Immature natural killer cell (primary cell): ENCODE data around the gene GRB10. TPM values are rescaled to one million over a fixed set of nuclear protein-coding genes. Genes with fewer than 3 reads are reported as not detected.

ENCODE experiments used
- DNase-seq, 3 donors: peaks; one replicate each; pipeline ENCODE4 v3.0.0; 2022; ENCODE audit warnings: mixed read lengths in 1 of 3
- H3K27ac Mint-ChIP-seq, 6 donors: one replicate each; pipeline ENCODE4 v1.8.0; 2020; ENCODE audit warnings: mixed read lengths in 6 of 6, mild to moderate bottlenecking in 5 of 6, inconsistent platforms in 4 of 6, moderate library complexity in 3 of 6
- H3K27me3 Mint-ChIP-seq, 3 donors: one replicate each; pipeline ENCODE4 v1.8.0; 2020 to 2021; ENCODE audit warnings: low read depth in 3 of 3, mild to moderate bottlenecking in 3 of 3, mixed read lengths in 3 of 3, moderate library complexity in 3 of 3, inconsistent platforms in 1 of 3
- H3K36me3 Mint-ChIP-seq, 3 donors: one replicate each; pipeline ENCODE4 v1.8.0; 2020; ENCODE audit warnings: mixed read lengths in 3 of 3, inconsistent platforms in 2 of 3, mild to moderate bottlenecking in 2 of 3
- H3K4me1 Mint-ChIP-seq, 2 donors: one replicate each; pipeline ENCODE4 v1.8.0; 2020; ENCODE audit warnings: inconsistent platforms in 2 of 2, mild to moderate bottlenecking in 2 of 2, mixed read lengths in 2 of 2, moderate library complexity in 1 of 2
- H3K4me3 Mint-ChIP-seq, 5 donors: one replicate each; pipeline ENCODE4 v1.8.0; 2020; ENCODE audit warnings: mild to moderate bottlenecking in 5 of 5, mixed read lengths in 5 of 5, inconsistent platforms in 3 of 5, moderate library complexity in 3 of 5
- H3K9me3 Mint-ChIP-seq, 6 donors: one replicate each; pipeline ENCODE4 v1.8.0; 2020; ENCODE audit warnings: mild to moderate bottlenecking in 6 of 6, mixed read lengths in 6 of 6, inconsistent platforms in 4 of 6, moderate library complexity in 3 of 6
- polyA plus RNA-seq, 3 donors: library from polyadenylated mRNA; unstranded; fragments of 300-500 nt; fragmentation: Illumina TruSeq; gene quantifications; one replicate each; pipeline ENCODE4 v1.2.3, GENCODE V29; 2021

GRB10 gene
- polyA plus RNA-seq, 3 donors from 2014 or later: not detected

DNA sequence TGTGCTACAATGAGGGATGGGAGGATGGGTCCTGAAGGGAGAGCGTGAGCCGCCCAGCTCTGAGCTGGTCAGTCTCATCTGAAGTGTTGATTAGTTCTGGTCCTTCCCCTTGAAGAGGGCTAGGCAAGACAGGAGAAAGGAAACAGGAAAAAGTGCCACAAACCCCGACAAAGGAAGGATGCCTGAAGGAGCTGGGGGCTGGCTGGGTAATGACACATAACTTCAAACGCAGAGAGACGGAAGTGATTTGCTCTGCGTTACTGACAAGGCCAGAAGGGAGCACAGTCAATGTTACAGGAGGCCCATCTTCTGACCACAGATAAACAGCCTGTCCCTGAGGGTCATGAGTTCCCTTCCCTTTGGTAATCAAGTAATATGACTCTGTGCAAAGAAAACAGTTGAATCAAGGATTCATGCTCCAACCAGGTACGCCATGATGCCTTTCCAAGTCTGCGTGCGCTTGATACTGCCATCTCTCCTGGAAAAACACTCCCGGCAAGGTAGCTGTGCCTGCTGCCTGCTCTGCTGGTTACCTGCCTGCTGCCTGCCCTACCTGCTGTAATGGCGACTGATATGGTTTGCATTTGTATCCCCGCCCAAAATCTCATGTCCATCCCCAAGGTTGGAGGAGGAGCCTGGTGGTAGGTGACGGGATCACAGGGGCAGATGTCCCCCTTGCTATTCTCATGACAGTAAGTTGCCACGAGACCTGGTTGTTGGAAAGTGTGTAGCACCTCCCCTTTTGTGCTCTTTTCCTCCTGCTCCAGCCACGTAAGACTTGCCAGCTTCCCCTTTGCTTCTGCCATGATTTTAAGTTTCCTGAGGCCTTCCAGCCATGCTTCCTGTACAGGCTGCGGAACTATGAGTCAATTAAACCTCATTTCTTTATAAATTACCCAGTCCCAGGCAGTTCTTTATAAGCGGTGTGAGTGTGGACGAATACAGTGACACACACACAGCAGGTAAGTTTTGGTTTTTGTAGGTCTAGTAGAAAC is 57.9 kb downstream of the GRB10 start:
- Mint-ChIP-seq H3K9me3 (peaks cover 0 to 2% (median 0%) of the 10 kb centered on the region in 6 donors), H3K36me3 (no peaks in the 10 kb centered on the region), H3K4me3 (no peak overlapping the region), H3K27me3 (peaks cover 0 to 4% (median 0%) of the 10 kb centered on the region in 3 donors), H3K27ac (no peak overlapping the region), H3K4me1 (no peaks in the 10 kb centered on the region)
- DNase-seq: no peak

DNA sequence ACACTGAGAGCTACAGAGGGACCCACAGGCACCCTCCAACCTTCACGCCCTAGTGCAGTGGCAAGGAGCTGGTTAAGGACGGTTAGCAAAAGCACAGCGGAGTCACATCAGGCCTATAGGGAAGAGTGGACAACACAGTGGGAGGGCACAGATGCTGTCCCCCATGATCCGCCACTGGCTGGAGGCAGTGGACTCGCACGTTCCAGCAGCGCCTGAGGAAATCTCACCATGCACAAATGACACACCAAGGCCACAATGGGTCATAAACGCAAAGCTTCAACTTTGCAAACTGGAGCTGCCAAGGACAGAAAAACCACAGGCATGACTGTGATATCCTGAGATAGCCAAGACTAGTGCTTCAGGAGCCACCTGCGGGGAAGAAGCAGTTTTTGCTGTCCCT is 58.8 kb downstream of the GRB10 start:
- no peak overlapping the region for H3K27ac Mint-ChIP-seq
- H3K4me3 Mint-ChIP-seq: no peak overlapping the region
- no peaks in the 10 kb centered on the region for H3K4me1 Mint-ChIP-seq
- peaks cover 0 to 2% (median 0%) of the 10 kb centered on the region in 6 donors for H3K9me3 Mint-ChIP-seq
- H3K27me3 Mint-ChIP-seq: peaks cover 0 to 4% (median 0%) of the 10 kb centered on the region in 3 donors
- no peak for DNase-seq
- H3K36me3 Mint-ChIP-seq: no peaks in the 10 kb centered on the region

DNA sequence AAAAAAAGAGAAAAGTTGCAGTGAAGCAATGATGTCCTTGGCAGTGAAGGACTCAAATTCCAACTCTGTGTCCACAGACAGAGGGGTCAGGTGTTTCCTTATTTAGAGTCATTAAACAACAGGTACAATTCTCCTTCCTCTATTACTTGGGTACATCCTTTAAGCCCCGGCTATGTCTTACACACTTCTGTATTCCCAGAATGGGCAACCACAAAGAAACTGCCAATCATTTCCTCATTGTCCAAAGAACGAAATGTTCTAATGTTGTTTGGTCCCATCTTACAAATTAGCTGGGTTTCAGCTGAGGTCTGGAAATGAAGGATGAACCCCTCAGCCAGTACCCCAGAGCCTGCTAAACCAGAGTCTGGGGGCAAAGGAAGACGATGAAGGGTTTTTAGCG is 59.5 kb downstream of the GRB10 start:
- Mint-ChIP-seq H3K4me3 (no peak overlapping the region), H3K27ac (no peak overlapping the region), H3K36me3 (no peaks in the 10 kb centered on the region), H3K9me3 (peaks cover 0 to 2% (median 0%) of the 10 kb centered on the region in 6 donors), H3K4me1 (no peaks in the 10 kb centered on the region), H3K27me3 (peaks cover 0 to 5% (median 0%) of the 10 kb centered on the region in 3 donors)
- no peak for DNase-seq

DNA sequence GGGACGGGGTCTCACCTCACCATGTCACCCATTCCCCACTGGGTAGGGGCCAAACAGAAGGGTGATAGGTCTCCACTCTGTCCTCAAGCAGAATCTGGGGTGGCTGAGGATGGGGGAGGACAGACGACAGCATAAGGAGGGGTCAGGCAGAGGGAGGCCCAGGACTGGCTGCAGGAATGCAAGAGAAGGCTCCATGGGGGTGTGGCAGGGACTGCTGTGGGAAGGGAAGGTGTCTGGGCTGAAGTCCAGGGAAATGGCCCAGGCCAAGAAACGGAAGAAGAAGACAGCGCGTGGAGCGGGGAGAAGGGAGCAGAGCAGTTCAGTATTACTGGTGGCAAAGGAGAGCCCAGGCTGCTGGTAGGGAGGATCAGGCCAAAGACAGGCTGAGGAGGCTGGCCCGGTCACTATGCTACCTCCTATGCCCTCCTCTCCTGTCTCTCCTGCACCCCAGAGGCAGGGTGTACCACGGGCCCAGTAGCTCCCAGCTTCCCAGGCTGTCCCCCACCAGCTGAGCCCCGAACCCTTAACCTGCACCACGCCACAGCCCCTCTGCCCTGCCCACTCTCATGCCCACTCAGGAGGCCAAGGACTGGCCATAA is 60.9 kb downstream of the GRB10 start:
- no peaks in the 10 kb centered on the region for H3K4me1 Mint-ChIP-seq
- no peak for DNase-seq
- H3K9me3 Mint-ChIP-seq: peaks cover 0 to 2% (median 0%) of the 10 kb centered on the region in 6 donors
- H3K27ac Mint-ChIP-seq: peak overlapping the region in 1 of 6 donors; percentile 53
- H3K4me3 Mint-ChIP-seq: no peak overlapping the region
- H3K27me3 Mint-ChIP-seq: peaks cover 0 to 7% (median 0%) of the 10 kb centered on the region in 3 donors
- no peaks in the 10 kb centered on the region for H3K36me3 Mint-ChIP-seq

DNA sequence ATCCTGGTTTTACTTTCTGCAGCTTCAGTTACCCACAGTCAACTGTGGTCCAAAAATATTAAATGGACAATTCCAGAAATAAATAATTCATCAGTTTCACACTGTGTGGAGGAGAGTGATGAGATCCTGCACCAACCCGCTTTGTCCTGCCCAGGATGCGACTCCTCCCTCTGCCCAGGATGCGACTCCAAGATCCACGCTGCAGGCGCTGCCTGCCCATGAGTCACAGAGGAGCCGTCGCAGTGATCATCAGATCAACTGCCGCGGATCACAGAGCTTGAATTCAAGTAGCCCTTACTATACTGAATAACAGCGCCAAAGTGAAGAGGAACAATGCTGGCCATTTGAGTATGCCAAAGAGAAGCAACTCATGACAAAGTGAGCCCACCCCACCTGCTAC is 61.5 kb downstream of the GRB10 start:
- Mint-ChIP-seq H3K36me3 (no peaks in the 10 kb centered on the region), H3K4me1 (no peaks in the 10 kb centered on the region), H3K9me3 (peaks cover 0 to 2% (median 0%) of the 10 kb centered on the region in 6 donors), H3K27ac (no peak overlapping the region), H3K4me3 (no peak overlapping the region), H3K27me3 (peaks cover 0 to 7% (median 0%) of the 10 kb centered on the region in 3 donors)
- no peak for DNase-seq

DNA sequence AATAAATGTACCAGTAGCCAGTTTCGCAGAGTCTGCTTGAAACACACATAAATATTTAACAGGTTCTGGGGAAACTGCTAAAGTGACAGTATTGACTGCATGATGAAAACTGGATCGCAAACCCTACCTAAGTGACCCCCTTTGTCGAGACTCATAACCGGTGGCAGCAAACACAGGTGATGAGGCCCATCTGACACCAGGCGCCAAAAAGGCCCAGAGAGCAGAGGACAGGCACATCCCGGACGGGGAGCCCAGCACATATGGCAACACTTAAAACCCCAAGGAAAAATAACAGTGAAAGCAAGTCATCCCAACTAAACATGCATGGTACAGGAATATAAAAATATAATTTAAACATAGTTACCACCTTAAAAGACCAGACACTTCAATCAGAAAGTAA is 62.4 kb downstream of the GRB10 start:
- Mint-ChIP-seq H3K36me3 (no peaks in the 10 kb centered on the region), H3K27ac (no peak overlapping the region), H3K9me3 (peaks cover 0 to 2% (median 0%) of the 10 kb centered on the region in 6 donors), H3K27me3 (peaks cover 0 to 9% (median 3%) of the 10 kb centered on the region in 3 donors), H3K4me1 (no peaks in the 10 kb centered on the region), H3K4me3 (no peak overlapping the region)
- DNase-seq: no peak

DNA sequence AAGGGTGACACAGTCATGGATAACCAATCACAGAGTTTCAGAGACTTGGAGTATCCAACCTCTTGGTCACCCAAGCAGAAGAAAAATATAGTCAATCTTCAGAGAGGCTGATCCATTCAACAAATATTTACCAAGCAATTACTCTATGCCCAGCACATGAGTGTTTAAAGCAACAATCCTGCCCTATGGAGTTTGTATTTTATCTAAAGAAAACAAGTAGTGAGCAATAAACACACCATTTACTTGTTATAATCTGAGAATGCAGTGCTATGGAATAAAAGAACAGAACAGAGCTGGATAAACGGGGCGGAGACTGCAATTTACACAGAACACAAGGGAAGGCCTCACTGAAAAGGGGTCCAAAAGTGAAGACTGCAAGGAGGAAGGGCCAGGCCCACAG is 63.8 kb downstream of the GRB10 start:
- H3K27ac Mint-ChIP-seq: peak overlapping the region in 1 of 6 donors; percentile 1
- H3K36me3 Mint-ChIP-seq: no peaks in the 10 kb centered on the region
- no peak overlapping the region for H3K4me3 Mint-ChIP-seq
- no peaks in the 10 kb centered on the region for H3K9me3 Mint-ChIP-seq
- peaks cover 0 to 9% (median 3%) of the 10 kb centered on the region in 3 donors for H3K27me3 Mint-ChIP-seq
- no peak for DNase-seq
- H3K4me1 Mint-ChIP-seq: peaks cover 3 to 5% of the 10 kb centered on the region in 2 donors

DNA sequence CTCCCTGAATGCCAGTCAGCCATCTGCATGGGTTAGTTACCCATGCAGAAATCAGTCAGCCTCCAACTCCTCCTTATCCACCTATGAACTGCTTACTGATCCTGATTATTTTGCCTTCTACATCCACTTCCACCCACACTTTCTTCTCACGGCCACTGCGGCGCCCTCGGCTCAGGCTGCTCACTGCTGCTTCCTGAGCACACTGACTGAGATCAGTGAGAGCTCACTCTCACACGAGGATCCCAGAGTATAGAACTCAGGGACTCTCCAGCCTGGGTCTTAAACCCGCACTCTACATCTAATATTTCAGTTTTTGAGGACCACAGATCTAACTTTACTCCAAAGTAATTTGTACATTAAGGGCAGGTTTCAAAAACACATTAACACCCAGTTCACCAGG is 64.4 kb downstream of the GRB10 start:
- Mint-ChIP-seq H3K4me3 (no peak overlapping the region), H3K36me3 (no peaks in the 10 kb centered on the region), H3K27me3 (peaks cover 0 to 8% (median 3%) of the 10 kb centered on the region in 3 donors), H3K4me1 (peaks cover 7 to 9% of the 10 kb centered on the region in 2 donors), H3K27ac (no peak overlapping the region), H3K9me3 (no peaks in the 10 kb centered on the region)
- no peak for DNase-seq

DNA sequence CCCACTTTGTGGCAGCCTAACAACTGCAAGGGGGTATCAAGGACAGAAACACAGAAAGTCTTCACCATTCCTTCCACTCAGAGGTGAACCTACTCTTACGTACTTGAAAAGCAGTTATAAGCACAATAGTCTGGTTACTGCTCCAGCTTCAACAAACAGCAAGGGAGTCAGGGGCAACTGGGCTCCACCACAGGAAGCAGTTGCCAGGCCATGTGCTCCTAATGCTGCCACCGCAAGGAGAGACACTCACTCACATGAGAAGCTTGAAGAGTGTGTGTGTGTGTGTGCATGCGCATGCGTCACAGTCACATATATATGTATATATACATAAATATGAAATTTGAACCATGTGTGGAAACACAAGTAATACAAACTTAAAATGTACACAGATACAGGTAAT is 65.5 kb downstream of the GRB10 start:
- Mint-ChIP-seq H3K4me3 (no peak overlapping the region), H3K9me3 (no peaks in the 10 kb centered on the region), H3K27me3 (peaks cover 0 to 12% (median 3%) of the 10 kb centered on the region in 3 donors)

DNA sequence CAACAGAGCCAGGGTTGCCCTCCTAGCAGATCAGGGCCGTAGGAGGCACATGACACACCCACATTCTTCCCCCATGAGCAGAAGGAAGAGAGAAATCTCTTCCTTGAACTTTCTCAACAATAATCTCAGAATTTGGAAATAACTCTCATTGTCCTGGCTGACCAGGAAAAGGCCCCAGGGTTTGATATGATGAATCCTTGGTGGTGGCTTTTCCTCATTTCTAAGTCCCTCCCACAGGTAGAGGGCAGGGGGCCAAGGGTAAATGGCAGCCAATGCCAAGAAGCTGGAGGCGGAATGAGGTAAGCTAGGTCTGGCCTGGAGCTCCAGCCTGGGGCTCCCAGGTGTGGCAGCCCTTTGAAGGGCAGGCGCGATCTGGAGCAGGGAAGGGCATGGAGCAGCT is 67.8 kb downstream of the GRB10 start:
- DNase-seq: no peak
- H3K4me3 Mint-ChIP-seq: no peak overlapping the region
- no peaks in the 10 kb centered on the region for H3K36me3 Mint-ChIP-seq

More for the DNA sequence above, 65.5 kb downstream of the GRB10 start:
- no peak for DNase-seq
- Mint-ChIP-seq H3K36me3 (no peaks in the 10 kb centered on the region), H3K27ac (no peak overlapping the region), H3K4me1 (peaks cover 18 to 19% of the 10 kb centered on the region in 2 donors)

DNA sequence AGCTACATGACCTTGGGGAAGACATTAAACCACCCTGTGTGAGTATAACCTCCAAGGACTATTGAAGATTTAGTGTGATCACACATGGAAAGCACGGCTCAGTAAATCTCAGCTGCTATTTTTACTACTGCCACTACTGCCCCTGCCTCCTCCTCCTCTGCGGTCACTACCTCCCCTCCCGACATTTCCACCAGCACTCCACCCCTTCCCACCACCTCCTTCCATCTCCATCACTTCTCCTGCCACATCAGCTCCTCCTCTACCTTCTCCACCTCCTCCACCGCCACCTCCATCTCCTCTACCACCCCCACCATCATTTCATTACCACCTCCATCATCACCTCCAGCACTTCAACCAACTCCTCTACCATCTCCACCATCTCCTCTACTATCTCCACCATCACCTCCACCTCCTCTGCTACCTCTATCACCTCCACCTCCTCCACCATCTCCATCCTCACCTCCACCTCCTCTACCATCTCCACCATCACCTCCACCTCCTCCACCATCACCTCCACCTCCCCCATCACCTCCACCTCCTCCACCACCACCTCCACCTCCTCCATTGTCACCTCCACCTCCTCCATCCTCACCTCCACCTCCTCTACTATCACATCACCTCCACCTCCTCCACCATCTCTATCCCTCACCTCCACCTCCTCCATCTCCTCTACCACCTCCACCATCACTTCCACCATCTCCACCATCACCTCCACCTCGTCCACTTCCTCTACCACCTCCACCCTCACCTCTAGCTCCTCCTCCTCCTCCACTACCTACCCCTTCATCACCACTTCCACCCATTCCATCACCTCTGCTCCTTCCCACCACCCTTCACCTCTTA is 69.4 kb downstream of the GRB10 start:
- Mint-ChIP-seq H3K27ac (peak overlapping the region in 2 of 6 donors; percentile 32 to 50), H3K27me3 (peaks cover 0 to 15% (median 10%) of the 10 kb centered on the region in 3 donors), H3K36me3 (no peaks in the 10 kb centered on the region), H3K4me1 (peaks cover 31 to 34% of the 10 kb centered on the region in 2 donors), H3K9me3 (no peaks in the 10 kb centered on the region), H3K4me3 (no peak overlapping the region)
- DNase-seq: no peak

More for the DNA sequence above, 67.8 kb downstream of the GRB10 start:
- no peak overlapping the region for H3K27ac Mint-ChIP-seq
- H3K4me1 Mint-ChIP-seq: peaks cover 31 to 34% of the 10 kb centered on the region in 2 donors
- H3K9me3 Mint-ChIP-seq: no peaks in the 10 kb centered on the region
- peaks cover 0 to 16% (median 8%) of the 10 kb centered on the region in 3 donors for H3K27me3 Mint-ChIP-seq

DNA sequence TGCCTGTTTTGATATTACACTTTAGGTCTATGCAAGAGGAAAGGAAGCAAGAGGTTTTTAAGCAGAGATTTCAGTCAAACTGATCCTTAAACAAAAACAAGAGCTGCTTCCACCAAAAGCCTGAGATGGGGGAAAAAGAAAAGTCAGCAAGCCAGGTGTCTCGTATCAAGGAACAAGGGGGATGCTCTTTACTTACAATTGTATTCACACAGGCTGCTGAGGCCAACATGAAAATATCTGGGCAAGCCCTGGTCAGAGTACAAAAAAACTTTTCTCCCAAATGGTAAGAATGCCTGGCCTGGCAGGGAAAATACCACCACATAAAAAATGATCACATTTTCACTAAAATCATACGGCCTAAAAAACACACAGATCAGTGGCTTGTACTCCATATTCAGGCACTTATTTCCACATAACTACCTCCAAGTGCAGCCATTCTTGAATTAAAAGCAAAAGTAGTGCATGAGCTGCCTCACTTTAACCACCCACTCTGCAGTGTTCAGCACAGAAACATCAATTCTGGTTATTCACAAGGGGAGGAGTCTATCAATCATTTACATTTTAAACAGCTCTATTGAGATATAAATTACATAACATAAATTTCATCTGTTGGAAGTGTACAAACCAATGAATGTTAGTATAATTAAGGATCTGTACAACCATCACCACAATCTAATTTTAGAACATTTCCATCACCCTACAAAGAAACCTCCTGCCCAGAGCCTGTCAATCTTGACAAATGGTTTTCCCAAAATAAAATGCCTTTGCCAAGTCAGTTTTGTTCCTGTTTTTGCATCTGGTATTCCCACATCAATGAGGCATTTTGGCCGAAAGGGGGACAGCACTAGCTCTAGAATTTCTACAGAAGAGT is 70.2 kb downstream of the GRB10 start:
- H3K9me3 Mint-ChIP-seq: no peaks in the 10 kb centered on the region
- H3K36me3 Mint-ChIP-seq: no peaks in the 10 kb centered on the region
- H3K27me3 Mint-ChIP-seq: peaks cover 0 to 15% (median 10%) of the 10 kb centered on the region in 3 donors
- H3K27ac Mint-ChIP-seq: peak overlapping the region in 3 of 6 donors; percentile 12 to 48 (median 24)
- peaks cover 31 to 34% of the 10 kb centered on the region in 2 donors for H3K4me1 Mint-ChIP-seq
- DNase-seq: no peak
- no peak overlapping the region for H3K4me3 Mint-ChIP-seq
